Caco-2 (cell line): ENCODE results near the gene LIPC. TPM values are rescaled to one million over a fixed set of nuclear protein-coding genes. Genes with fewer than 3 reads are reported as not detected.
A peak's percentile ranks its signal among the peaks of the same experiment; 100 is the strongest.

Experiments used
- BruUV-seq: library from RNA; stranded (reverse); fragments of 400-500 nt; replicated peaks from 2 replicates; lab custom pipeline; 2021; lab: Mats Ljungman, UMichigan
- CTCF ChIA-PET: fragments of 300-600 bp; sonication (Branson Sonifier 250); formaldehyde crosslinking; loops from one replicate; lab custom pipeline; 2022; ENCODE audit warnings: antibody characterized with exemption; lab: Charles Lee
- POLR2A ChIA-PET: fragments of 300-600 bp; sonication (Branson Sonifier 250); formaldehyde crosslinking; loops from one replicate; lab custom pipeline; 2022; ENCODE audit warnings: antibody characterized with exemption; lab: Charles Lee
- DNase-seq, 2 experiments: peaks; one replicate each; pipeline versions ENCODE4 v3.0.0 to v3.0.0-alpha.2; 2020 to 2022
- H3K27me3 ChIP-seq: replicated peaks from 2 replicates; pipeline ENCODE4 v1.6.0; 2011; ENCODE audit warnings: low read length; ENCODE audit not compliant: control insufficient read depth, insufficient read depth
- H3K36me3 ChIP-seq: 2 replicates; pipeline ENCODE4 v1.5.1; 2011; ENCODE audit warnings: low read length; ENCODE audit not compliant: control insufficient read depth, insufficient read depth
- H3K4me1 ChIP-seq: fragments of 250-450 bp; sonication (Bioruptor Pico); 2 replicates; pipeline ENCODE4 v1.5.1; 2020; ENCODE audit warnings: mild to moderate bottlenecking
- H3K4me3 ChIP-seq: 2 replicates; pipeline ENCODE4 v1.5.1; 2011; ENCODE audit warnings: low read depth, mild to moderate bottlenecking, control low read depth, low read length
- H3K9me3 ChIP-seq: fragments of 250-450 bp; sonication (Bioruptor Pico); 2 replicates; pipeline ENCODE4 v1.5.1; 2020; ENCODE audit warnings: mild to moderate bottlenecking, moderate library complexity
- H3K27ac Mint-ChIP-seq: one replicate; pipeline ENCODE4 v1.8.0; 2022; ENCODE audit warnings: mixed read lengths; ENCODE audit not compliant: unreplicated experiment
- H3K27me3 Mint-ChIP-seq: one replicate; pipeline ENCODE4 v1.8.0; 2022; ENCODE audit warnings: mixed read lengths; ENCODE audit not compliant: insufficient read depth, unreplicated experiment
- H3K36me3 Mint-ChIP-seq: one replicate; pipeline ENCODE4 v1.8.0; 2022; ENCODE audit warnings: mild to moderate bottlenecking, mixed read lengths; ENCODE audit not compliant: insufficient read depth, unreplicated experiment
- H3K4me1 Mint-ChIP-seq: one replicate; pipeline ENCODE4 v1.8.0; 2022; ENCODE audit warnings: low read depth, mixed read lengths; ENCODE audit not compliant: unreplicated experiment
- H3K4me3 Mint-ChIP-seq: one replicate; pipeline ENCODE4 v1.8.0; 2022; ENCODE audit warnings: mild to moderate bottlenecking, moderate library complexity, mixed read lengths; ENCODE audit not compliant: unreplicated experiment
- H3K9me3 Mint-ChIP-seq: one replicate; pipeline ENCODE4 v1.8.0; 2022; ENCODE audit warnings: mixed read lengths; ENCODE audit not compliant: unreplicated experiment
- intact Hi-C: fragments of 100-400 bp; cut with micrococcal nuclease; formaldehyde crosslinking; loops from one replicate; pipeline ENCODE4 v1.10.0; 2022; ENCODE audit not compliant: unreplicated experiment
- total RNA-seq: library from RNA; stranded (reverse); gene quantifications from 2 replicates; pipeline ENCODE4 v1.2.3, GENCODE V29; 2022
- TF ChIP-seq, protein P1 (sequence below), 2 experiments: fragments of 200-600 bp in 1 of 2; IDR thresholded peaks; 1 replicate in 1 of 2; 2 replicates in 1 of 2; pipeline versions ENCODE4 v1.5.1 to v1.8.0; 2011 to 2022; ENCODE audit warnings: antibody characterized with exemption in 1 of 2, control low read depth in 1 of 2, inconsistent platforms in 1 of 2, low read depth in 1 of 2, low read length in 1 of 2, mild to moderate bottlenecking in 1 of 2, moderate library complexity in 1 of 2; ENCODE audit not compliant: insufficient read depth in 1 of 2, severe bottlenecking in 1 of 2, unreplicated experiment in 1 of 2

Gene LIPC
- total RNA-seq, 1 experiment from 2014 or later = 17.6 TPM

DNA sequence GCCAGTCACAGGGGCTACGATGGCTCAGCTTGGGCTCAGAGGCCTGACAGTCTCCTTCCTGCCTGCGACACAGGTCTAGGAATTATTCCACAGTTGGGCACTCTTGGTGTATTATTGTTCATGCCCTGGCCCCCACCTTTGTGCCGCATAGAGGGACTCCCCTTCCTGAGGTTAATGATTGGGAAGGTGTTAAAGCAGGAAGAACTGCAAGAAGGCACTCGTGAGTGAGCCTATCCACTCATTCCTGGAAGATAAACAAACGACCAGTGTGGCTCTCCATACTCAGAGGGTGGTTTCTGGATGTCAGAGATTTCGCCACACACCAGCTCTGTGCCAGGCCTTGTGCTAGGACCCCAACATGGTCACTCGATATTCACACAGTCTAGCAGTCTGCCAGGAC, 12.3 kb downstream of the LIPC start:
- peaks cover 40% of the 10 kb centered on the region for H3K4me1 Mint-ChIP-seq
- no TSS peak for BruUV-seq
- no peaks in the 10 kb centered on the region for H3K9me3 Mint-ChIP-seq
- no peak overlapping the region for H3K4me3 Mint-ChIP-seq
- POLR2A ChIA-PET = no interaction called here
- no peaks in the 10 kb centered on the region for H3K27me3 ChIP-seq
- CTCF ChIA-PET = no interaction called here
- no peaks in the 10 kb centered on the region for H3K9me3 ChIP-seq
- no peaks in the 10 kb centered on the region for H3K27me3 Mint-ChIP-seq
- no peak overlapping the region for H3K4me3 ChIP-seq
- no peak for DNase-seq
- H3K27ac Mint-ChIP-seq = peak overlapping the region; percentile 28
- intact Hi-C loops = loop anchor here (10.0 kb wide), 1 partner anchor 301 kb away; the partner anchor contains the start of gene ADAM10
- no peaks in the 10 kb centered on the region for H3K36me3 Mint-ChIP-seq
- H3K36me3 ChIP-seq = no peaks in the 10 kb centered on the region; the same call in 1 of the 2 replicates
- TF ChIP-seq, protein P1, sequence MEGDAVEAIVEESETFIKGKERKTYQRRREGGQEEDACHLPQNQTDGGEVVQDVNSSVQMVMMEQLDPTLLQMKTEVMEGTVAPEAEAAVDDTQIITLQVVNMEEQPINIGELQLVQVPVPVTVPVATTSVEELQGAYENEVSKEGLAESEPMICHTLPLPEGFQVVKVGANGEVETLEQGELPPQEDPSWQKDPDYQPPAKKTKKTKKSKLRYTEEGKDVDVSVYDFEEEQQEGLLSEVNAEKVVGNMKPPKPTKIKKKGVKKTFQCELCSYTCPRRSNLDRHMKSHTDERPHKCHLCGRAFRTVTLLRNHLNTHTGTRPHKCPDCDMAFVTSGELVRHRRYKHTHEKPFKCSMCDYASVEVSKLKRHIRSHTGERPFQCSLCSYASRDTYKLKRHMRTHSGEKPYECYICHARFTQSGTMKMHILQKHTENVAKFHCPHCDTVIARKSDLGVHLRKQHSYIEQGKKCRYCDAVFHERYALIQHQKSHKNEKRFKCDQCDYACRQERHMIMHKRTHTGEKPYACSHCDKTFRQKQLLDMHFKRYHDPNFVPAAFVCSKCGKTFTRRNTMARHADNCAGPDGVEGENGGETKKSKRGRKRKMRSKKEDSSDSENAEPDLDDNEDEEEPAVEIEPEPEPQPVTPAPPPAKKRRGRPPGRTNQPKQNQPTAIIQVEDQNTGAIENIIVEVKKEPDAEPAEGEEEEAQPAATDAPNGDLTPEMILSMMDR (IDR thresholded peaks at IDR 0.05; ENCODE audit: insufficient read depth in 1 of 2, low read depth in 1 of 2, low read length in 1 of 2, severe bottlenecking in 1 of 2, unreplicated experiment in 1 of 2) = no peak
- peaks cover 62% of the 10 kb centered on the region for H3K4me1 ChIP-seq

DNA sequence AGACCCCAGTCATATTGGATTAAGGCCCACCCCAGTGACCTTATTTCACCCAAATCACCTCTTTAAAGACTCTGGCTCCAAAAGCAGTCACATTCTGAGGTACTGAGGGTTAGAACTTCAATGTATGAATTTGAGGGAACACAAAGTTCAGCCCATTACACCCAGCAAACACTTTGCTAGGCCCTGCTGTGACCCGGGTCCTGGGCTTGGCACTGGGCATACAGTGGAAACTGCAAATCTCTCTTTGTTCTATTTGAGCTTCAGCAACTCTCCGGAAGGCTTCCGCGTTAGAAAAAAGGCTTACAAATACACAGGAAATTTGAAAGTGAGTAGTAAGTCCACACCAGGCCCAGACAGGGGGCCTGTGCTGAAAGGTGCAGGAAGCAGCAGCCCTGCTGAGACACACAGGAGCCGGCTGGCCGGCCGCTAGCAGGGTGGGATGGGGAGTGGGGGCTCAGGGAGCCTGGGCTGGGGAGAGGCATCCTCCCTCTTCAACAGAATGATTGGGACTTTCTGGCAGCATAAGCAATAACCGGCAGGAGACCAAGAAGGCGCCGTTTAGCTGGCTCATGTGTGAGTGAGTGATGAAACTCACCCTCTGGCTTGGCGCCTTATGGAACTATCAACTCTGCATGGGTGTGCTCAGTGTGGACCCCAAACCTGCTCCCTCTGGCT, 13.0 kb downstream of the LIPC start:
- ChIA-PET POLR2A (no interaction called here), CTCF (no interaction called here)
- peaks cover 43% of the 10 kb centered on the region for H3K4me1 Mint-ChIP-seq
- no peak overlapping the region for H3K27ac Mint-ChIP-seq
- Histone ChIP-seq H3K9me3 (no peaks in the 10 kb centered on the region), H3K27me3 (no peaks in the 10 kb centered on the region), H3K4me1 (peaks cover 57% of the 10 kb centered on the region), H3K4me3 (no peak overlapping the region), H3K36me3 (no peaks in the 10 kb centered on the region; the same call in 1 of the 2 replicates)
- H3K27me3 Mint-ChIP-seq = no peaks in the 10 kb centered on the region
- intact Hi-C loops = loop anchor here (10.0 kb wide), 1 partner anchor 300 kb away; the partner anchor contains the start of gene ADAM10
- no peak for DNase-seq
- no peak overlapping the region for H3K4me3 Mint-ChIP-seq
- H3K36me3 Mint-ChIP-seq = no peaks in the 10 kb centered on the region
- no TSS peak for BruUV-seq
- no peaks in the 10 kb centered on the region for H3K9me3 Mint-ChIP-seq
- TF ChIP-seq, protein P1 (IDR thresholded peaks at IDR 0.05; ENCODE audit: insufficient read depth in 1 of 2, low read depth in 1 of 2, low read length in 1 of 2, severe bottlenecking in 1 of 2, unreplicated experiment in 1 of 2) = no peak

DNA sequence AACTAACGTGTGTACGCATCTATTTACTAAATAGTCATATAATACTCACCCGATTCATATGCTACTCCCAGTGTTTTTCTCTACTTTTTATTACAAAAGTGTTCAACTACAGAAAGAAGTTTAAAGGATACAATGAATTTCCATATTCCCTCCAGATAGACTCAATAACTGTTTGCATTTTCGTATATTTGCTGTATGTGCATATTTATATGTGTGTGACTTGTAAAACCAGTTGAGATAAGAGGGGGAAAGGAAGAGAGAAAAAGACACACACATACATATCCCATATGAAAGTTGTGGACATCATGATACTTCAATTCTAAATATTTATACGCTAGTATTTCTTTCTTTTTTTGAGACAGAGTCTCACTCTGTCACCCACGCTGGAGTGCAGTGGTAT, 14.1 kb downstream of the LIPC start:
- Mint-ChIP-seq H3K9me3 (no peaks in the 10 kb centered on the region), H3K27ac (no peak overlapping the region), H3K4me1 (peaks cover 35% of the 10 kb centered on the region), H3K27me3 (no peaks in the 10 kb centered on the region), H3K36me3 (no peaks in the 10 kb centered on the region), H3K4me3 (no peak overlapping the region)
- Histone ChIP-seq H3K27me3 (no peaks in the 10 kb centered on the region), H3K36me3 (no peaks in the 10 kb centered on the region; the same call in 1 of the 2 replicates), H3K4me1 (peaks cover 46% of the 10 kb centered on the region), H3K9me3 (no peaks in the 10 kb centered on the region), H3K4me3 (no peak overlapping the region)
- ChIA-PET CTCF (no interaction called here), POLR2A (no interaction called here)
- TF ChIP-seq, protein P1 (IDR thresholded peaks at IDR 0.05; ENCODE audit: insufficient read depth in 1 of 2, low read depth in 1 of 2, low read length in 1 of 2, severe bottlenecking in 1 of 2, unreplicated experiment in 1 of 2) = no peak
- no peak for DNase-seq
- intact Hi-C loops = loop anchor here (10.0 kb wide), 1 partner anchor 299 kb away; the partner anchor contains the start of gene ADAM10
- no TSS peak for BruUV-seq
